Fibroblast of mammary gland (primary cell): ENCODE data around the gene DOP1A.
A peak's percentile ranks its signal among the peaks of the same experiment; 100 is the strongest.
"Not testable (repeated sequence)": the region's sequence is repeated elsewhere in the genome, so short reads cannot be mapped to it uniquely, and the experiment has no call there.

Experiments used
- DNase-seq: peaks from one replicate; pipeline ENCODE4 v3.0.0-alpha.2; 2010; ENCODE audit warnings: low read depth
- H3K4me3 ChIP-seq: 2 replicates; pipeline ENCODE4 v1.5.1; 2011; ENCODE audit warnings: low read depth, mild to moderate bottlenecking, low read length, moderate library complexity; ENCODE audit not compliant: control insufficient read depth
- TF ChIP-seq, protein P1 (sequence below): conservative IDR thresholded peaks from 2 replicates; pipeline ENCODE4 v1.5.1; 2011; ENCODE audit warnings: low read depth, low read length, inconsistent platforms; ENCODE audit not compliant: control insufficient read depth, insufficient read depth

DOP1A gene

DNA sequence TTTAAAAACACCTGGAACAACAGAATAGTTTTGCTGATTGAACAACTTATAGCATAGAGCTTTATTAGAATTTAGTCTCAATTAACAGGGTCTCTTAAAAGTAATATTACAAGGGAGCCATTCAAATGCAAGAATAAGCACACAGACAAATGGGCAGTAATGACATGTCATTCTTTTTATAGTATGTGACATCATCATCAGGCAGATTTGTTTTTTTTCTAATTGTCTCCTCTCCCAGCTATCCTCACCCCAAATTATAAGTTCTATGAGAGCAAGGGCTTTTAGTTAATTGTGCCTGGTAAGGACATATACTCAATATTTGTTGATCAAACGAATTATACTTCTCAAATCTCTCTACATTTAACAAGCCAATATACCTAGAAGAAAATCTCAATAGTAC, 114.6 kb downstream of the DOP1A start:
- TF ChIP-seq, protein P1, sequence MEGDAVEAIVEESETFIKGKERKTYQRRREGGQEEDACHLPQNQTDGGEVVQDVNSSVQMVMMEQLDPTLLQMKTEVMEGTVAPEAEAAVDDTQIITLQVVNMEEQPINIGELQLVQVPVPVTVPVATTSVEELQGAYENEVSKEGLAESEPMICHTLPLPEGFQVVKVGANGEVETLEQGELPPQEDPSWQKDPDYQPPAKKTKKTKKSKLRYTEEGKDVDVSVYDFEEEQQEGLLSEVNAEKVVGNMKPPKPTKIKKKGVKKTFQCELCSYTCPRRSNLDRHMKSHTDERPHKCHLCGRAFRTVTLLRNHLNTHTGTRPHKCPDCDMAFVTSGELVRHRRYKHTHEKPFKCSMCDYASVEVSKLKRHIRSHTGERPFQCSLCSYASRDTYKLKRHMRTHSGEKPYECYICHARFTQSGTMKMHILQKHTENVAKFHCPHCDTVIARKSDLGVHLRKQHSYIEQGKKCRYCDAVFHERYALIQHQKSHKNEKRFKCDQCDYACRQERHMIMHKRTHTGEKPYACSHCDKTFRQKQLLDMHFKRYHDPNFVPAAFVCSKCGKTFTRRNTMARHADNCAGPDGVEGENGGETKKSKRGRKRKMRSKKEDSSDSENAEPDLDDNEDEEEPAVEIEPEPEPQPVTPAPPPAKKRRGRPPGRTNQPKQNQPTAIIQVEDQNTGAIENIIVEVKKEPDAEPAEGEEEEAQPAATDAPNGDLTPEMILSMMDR: no peak
- DNase-seq: no peak
- H3K4me3 ChIP-seq: no peak overlapping the region

DNA sequence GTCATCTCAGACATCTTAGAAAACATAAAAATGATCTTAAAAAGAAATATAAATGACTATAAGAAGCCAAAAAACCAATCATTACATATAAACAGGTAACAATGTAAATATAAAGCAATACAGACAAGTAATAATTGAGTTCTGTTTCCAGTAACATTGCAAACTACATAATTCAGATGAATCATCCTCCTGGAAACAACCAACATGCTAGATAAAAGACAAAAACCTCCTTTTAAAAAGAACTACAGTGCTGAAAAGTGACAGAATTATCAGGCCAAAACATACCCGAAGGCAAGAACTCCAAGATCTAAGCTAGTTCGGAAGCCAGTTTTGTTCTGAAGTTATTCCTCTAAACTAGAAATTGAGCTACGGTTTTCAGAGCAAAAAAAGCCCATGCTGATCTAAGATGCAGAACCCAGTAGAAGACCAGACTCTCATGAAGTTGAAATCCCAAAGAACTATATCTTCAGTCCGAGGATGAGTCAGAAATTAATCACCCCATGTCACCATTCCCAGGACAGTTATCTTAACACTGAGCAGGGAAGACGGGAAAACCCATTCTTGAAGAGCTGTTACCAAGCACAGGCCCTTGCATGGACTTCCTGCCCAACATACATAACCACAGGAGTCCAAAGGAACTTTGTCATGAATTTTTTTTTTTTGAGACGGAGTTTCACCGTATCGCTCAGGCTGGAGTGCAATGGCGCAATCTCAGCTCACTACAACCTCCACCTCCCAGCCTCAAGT, 115.8 kb downstream of the DOP1A start:
- no peak overlapping the region for H3K4me3 ChIP-seq
- TF ChIP-seq, protein P1: no peak
- peak; percentile 98 for DNase-seq

DNA sequence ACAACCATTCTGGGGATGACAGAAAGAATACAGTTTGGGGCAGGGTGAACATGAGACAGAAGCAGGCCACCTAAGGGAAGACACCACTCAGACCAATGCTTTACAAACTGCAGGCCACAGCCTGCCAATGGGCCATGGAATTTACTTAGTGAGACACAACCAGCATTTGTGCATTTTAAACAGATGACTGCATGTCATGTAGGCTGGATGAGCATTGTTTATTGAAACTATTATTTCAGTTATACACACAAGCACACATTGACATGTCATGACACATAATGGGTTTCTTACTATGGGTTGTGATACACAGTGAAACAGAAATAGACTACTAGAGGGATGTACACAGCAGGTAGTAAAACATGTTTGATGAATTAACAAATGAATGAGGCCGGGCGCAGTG, 117.6 kb downstream of the DOP1A start:
- DNase-seq: no peak
- TF ChIP-seq, protein P1: no peak

DNA sequence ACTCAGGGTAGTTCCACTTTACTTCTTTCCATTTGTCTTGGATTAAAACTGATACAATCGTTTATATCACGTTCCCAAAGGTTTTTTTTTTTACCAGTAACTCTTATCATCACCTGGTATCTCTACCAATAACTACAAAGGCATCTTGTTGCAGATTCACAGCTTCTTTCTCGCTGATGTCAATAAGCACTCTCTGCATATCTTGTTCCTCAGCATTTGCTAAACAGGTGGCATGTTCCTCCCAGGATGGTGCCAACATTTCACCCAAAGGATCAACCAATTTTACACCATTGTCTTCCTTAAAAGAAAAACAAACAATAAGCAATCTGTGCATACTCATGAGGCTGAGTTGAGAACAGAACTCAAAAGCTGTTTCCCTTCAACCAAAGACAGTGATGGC, 121.0 kb downstream of the DOP1A start:
- TF ChIP-seq, protein P1: no peak
- DNase-seq: no peak
- no peak overlapping the region for H3K4me3 ChIP-seq

More for the DNA sequence above, 117.6 kb downstream of the DOP1A start:
- H3K4me3 ChIP-seq: no peak overlapping the region

DNA sequence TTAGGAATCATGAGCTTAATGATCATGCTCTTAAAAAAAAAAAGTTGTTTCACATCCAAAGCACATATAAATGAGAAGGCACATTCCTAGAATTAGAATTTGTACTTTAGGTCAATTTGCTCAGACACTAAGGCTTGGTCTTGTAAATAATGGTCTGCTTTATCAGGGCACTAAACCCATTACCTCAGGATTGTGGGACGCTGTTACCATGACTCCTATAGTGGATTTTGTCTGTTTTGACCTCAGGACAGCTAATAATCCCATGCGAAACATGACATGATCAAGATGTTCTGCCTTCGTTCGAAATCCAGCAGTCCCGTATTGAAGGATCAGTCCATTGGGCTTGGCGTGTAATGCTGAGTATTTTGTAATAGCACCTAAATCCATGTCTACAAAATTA, 123.2 kb downstream of the DOP1A start:
- H3K4me3 ChIP-seq: no peak overlapping the region
- DNase-seq: no peak
- TF ChIP-seq, protein P1: no peak

DNA sequence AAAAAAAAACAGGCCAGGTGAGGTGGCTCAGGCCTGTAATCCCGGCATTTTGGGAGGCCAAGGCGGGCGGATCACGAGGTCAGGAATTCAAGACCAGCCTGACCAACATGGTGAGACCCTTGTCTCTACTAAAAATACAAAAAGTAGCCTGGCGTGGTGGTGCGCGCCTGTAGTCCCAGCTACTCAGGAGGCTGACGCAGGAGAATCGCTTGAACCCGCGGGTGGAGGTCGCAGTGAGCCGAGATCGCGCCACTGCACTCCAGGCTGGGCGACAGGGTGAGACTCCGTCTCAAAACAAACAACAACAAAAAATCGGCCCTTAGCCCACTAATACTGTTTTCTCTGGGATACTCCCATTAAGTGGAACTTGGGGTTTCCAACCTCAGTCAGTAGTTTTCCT, 124.5 kb downstream of the DOP1A start:
- not testable (repeated sequence) for DNase-seq
- peak overlapping the region; percentile 87 for H3K4me3 ChIP-seq

DNA sequence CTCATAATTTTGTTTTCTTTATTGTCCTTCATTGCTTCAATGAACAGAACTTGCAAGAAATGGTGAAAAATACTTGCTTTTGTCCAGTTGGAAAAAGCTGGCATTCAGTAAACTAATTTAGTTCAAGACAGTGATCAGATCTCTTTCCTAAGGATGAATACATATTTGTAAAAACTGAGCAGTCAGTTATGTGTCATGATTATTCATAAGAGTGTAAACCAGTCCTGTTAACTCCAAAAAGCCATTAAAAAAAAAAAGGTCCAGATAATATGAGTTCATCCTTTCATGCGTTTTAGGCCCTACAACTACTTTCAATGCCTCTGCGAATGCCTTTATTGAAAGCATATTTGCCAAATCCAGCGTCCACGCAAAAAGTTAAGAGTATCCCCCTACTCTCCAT, 125.0 kb downstream of the DOP1A start:
- DNase-seq: peak; percentile 41
- H3K4me3 ChIP-seq: peak overlapping the region; percentile 87
- TF ChIP-seq, protein P1: no peak
